22Rv1 (cell line): ENCODE results near the gene AAK1.

ENCODE experiments used
- H3K27ac ChIP-seq: fragments of 450-650 bp; 2 replicates; pipeline ENCODE4 v1.5.1; 2017
- ZFX ChIP-seq: fragments of 450-650 bp; IDR thresholded peaks from 2 replicates; pipeline ENCODE4 v1.6.1; 2017; ENCODE audit warnings: antibody characterized with exemption, borderline replicate concordance
- TF ChIP-seq, protein P1 (sequence below): fragments of 450-650 bp; IDR thresholded peaks from 2 replicates; pipeline ENCODE4 v1.5.1; 2017; ENCODE audit warnings: mild to moderate bottlenecking

The AAK1 gene

DNA sequence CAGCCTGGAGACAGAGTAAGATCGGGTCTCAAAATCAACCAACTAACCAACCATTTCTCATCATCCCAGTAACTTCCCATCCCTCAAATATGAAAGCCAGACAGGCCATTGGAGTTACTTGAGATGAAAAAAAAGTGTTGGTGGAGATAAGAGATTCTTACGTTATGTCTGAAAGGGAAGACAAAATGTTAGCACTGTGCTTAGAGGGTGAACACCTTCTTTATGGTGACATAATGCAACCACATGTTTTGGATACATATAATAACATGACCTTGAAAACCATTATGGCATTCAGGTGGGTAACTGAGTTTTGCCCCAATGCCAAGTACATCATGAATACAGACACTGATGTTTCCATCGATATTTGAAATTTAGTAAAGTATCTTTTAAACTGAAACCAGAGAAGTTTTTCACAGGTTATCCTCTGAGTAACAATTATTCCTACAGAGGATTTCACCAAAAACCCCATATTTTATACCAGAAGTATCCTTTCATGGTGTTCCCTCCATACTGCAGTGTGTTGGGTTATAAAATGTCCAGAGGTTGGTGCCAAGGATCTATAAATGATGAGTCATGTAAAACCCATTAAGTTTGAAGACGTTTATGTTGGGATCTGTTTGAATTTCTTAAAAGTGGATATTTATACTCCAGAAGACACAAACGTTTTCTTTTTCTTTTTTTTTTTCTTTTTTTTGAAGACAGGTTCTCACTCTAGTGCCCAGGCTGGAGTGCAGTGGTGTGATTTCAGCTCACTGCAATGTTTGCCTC lies 45.5 kb downstream of the AAK1 start:
- TF ChIP-seq, protein P1, sequence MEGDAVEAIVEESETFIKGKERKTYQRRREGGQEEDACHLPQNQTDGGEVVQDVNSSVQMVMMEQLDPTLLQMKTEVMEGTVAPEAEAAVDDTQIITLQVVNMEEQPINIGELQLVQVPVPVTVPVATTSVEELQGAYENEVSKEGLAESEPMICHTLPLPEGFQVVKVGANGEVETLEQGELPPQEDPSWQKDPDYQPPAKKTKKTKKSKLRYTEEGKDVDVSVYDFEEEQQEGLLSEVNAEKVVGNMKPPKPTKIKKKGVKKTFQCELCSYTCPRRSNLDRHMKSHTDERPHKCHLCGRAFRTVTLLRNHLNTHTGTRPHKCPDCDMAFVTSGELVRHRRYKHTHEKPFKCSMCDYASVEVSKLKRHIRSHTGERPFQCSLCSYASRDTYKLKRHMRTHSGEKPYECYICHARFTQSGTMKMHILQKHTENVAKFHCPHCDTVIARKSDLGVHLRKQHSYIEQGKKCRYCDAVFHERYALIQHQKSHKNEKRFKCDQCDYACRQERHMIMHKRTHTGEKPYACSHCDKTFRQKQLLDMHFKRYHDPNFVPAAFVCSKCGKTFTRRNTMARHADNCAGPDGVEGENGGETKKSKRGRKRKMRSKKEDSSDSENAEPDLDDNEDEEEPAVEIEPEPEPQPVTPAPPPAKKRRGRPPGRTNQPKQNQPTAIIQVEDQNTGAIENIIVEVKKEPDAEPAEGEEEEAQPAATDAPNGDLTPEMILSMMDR, result no peak
- TF ChIP-seq ZFX, result no peak
- H3K27ac ChIP-seq, result no peak overlapping the region

DNA sequence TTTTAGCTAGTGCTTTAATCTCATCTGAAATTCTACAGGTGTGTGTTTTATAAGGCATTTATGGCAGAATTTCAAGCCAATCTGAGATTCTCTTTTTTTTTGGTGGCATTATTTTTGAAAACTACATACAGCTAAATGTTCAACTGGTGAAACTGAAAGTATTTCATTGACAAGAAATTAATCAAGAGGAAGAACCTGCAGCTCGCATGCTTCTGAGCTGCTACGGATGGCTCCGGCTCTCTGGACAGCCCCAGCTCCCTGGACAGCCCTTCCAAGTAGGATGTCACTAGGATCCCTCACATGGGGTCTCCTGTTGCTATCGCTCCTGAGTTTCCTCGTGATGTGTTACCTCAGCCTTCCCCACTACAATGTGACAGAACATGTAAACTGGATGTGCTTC lies 46.4 kb downstream of the AAK1 start:
- no peak overlapping the region for H3K27ac ChIP-seq
- TF ChIP-seq ZFX, result no peak
- TF ChIP-seq, protein P1, result no peak

DNA sequence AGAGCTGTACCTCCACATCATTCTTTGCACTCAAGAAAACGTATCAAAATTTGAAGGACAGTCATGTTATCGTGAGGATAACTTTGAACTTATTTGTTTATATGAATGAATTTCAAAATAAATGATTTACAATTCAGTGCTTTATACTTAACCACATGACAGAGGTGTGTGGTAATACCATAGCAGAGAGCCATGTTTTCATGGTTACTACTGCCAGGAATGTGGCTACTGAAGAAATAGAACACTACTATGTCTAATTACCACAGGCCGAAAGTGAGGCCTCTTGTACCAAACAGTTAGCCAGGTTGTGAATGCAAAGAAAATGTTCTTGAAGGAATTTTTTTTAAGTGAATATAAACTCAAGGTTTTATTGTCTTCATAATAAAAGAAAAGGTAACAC lies 49.2 kb downstream of the AAK1 start:
- TF ChIP-seq, protein P1, result no peak
- TF ChIP-seq ZFX, result no peak
- H3K27ac ChIP-seq, result no peak overlapping the region

DNA sequence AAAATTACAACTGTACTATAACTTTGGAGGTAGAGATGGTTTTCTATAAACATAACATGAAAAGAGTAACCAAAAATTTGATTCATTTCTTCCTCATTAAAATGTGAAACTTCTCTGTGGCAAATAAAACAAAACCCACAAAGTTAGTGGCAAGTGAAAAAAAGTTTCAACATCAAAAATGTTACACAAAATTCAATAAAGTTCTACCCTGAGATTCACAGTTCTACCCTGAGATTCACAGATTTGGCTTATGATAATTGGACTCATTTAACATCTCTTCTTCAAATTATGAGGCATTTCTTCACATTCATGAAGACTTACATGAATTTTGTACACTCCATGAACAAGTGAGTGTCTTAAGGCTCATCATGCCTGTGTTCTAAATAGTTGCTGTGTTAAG lies 51.0 kb downstream of the AAK1 start:
- no peak for TF ChIP-seq ZFX
- TF ChIP-seq, protein P1, result no peak
- no peak overlapping the region for H3K27ac ChIP-seq

DNA sequence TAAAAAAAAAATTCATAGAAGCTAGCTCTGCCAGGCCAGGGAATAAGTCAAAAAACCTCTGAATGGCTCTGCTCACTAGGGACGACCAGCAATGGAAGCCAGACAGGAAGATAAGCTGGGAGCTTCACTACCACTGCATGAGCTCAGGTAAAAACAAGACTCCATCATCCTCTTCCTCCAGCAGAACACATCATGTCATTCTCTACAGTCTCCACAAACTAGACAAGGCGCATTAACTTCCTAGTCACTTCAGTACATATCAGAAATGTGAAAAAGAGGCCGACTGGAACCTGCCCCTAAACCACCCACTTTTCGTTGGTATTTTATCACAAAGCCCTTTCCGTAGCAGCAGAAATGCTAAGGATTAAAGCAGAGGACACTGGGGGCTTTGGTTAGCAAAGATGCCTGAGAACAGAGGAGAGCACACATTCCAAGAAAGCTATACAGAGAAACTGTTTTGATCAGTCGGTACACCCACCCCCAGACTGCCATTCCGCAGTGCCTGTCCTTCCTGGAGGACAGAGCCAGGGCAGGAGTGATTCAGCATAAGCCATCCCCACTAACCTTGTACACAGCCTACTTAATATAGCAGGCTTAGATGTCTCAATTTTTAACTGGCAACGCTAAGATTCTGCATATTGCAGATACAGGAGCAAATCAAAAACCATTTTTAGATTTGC lies 53.4 kb downstream of the AAK1 start:
- TF ChIP-seq, protein P1, result no peak
- no peak for TF ChIP-seq ZFX
- no peak overlapping the region for H3K27ac ChIP-seq

DNA sequence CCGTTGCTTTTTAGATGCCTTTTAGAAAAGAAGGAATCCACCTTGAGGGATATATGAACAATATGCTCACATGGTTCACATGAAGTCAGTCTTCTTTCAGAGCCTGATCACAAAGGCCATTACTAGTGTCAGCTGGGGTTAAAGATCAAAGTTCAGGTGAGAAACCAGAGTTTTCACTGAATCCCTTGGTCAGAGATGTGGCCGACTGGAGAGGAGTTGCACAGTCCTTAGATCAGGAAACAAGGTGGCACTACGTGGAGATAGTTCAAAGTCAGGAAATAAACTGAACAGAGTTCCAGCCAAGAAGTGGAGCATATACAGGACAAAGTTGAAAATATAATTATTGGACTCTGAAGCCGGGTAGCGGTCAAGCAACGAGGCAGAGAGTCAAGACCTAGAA lies 54.6 kb downstream of the AAK1 start:
- TF ChIP-seq, protein P1, result no peak
- TF ChIP-seq ZFX, result no peak
- H3K27ac ChIP-seq, result no peak overlapping the region

DNA sequence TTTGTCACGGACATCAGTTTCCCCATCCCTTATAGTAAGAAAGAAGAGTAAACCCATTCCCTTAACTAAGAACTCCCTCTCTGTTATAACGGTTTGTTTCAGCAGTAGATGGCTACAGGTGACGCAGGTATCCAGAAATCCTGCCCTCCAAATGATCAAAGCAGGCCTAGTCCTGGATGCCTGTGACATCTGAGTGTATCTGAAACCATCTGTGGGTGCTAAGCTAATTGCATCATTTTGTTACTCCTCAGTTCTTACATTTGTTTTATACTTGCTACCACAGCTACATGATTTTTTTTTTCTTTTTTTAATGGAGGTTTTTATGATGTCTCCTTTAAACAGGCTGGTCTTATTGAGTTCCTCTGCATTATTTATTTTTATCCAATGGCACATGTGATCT lies 55.1 kb downstream of the AAK1 start:
- H3K27ac ChIP-seq, result no peak overlapping the region
- TF ChIP-seq, protein P1, result no peak
- TF ChIP-seq ZFX, result no peak
